A673 (cell line): ENCODE data around the gene HOXD3. TPM values are rescaled to one million over a fixed set of nuclear protein-coding genes. Genes with fewer than 3 reads are reported as not detected.
A peak's percentile ranks its signal among the peaks of the same experiment; 100 is the strongest.

Experiments used
- BruUV-seq: library from RNA; stranded (reverse); fragments of 400-500 nt; replicated peaks from 2 replicates; lab custom pipeline; 2021; lab: Mats Ljungman, UMichigan
- CTCF ChIA-PET: fragments of 300-600 bp; sonication (Branson Sonifier 250); formaldehyde crosslinking; loops from one replicate; lab custom pipeline; 2022; ENCODE audit warnings: antibody characterized with exemption; lab: Charles Lee
- POLR2A ChIA-PET: fragments of 300-600 bp; sonication (Branson Sonifier 250); formaldehyde crosslinking; loops from one replicate; lab custom pipeline; 2022; ENCODE audit warnings: antibody characterized with exemption; ENCODE audit not compliant: low non-redundant PET; lab: Charles Lee
- DNase-seq: peaks from one replicate; pipeline ENCODE4 v3.0.0-alpha.2; 2015; ENCODE audit warnings: low spot score
- H3K27ac ChIP-seq: fragments of 200-600 bp; sonication (generic); 2 replicates; pipeline ENCODE4 v1.5.1; 2016; ENCODE audit warnings: mixed run types, low read depth, mild to moderate bottlenecking, mixed read lengths, antibody characterized with exemption, low read length; ENCODE audit not compliant: poor library complexity, severe bottlenecking
- H3K27me3 ChIP-seq: fragments of 200-600 bp; sonication (generic); replicated peaks from 2 replicates; pipeline ENCODE4 v1.6.1; 2017; ENCODE audit warnings: mixed run types, low read depth, mild to moderate bottlenecking, mixed read lengths, antibody characterized with exemption, low read length; ENCODE audit not compliant: insufficient read depth, poor library complexity
- H3K36me3 ChIP-seq: fragments of 200-600 bp; sonication (generic); 2 replicates; pipeline ENCODE4 v1.6.1; 2016; ENCODE audit warnings: mixed run types, mild to moderate bottlenecking, mixed read lengths, antibody characterized with exemption, low read length; ENCODE audit not compliant: insufficient read depth, poor library complexity, severe bottlenecking
- H3K4me1 ChIP-seq: fragments of 200-600 bp; sonication (generic); 2 replicates; pipeline ENCODE4 v1.6.1; 2017; ENCODE audit warnings: mixed run types, mild to moderate bottlenecking, mixed read lengths, antibody characterized with exemption, low read length; ENCODE audit not compliant: insufficient read depth, poor library complexity, severe bottlenecking
- H3K4me3 ChIP-seq: fragments of 200-600 bp; sonication (generic); 2 replicates; pipeline ENCODE4 v1.5.1; 2016; ENCODE audit warnings: low read depth, mixed run types, mild to moderate bottlenecking, mixed read lengths, low read length; ENCODE audit not compliant: poor library complexity, severe bottlenecking
- H3K9me3 ChIP-seq: fragments of 200-600 bp; sonication (generic); 2 replicates; pipeline ENCODE4 v1.6.1; 2016; ENCODE audit warnings: mixed run types, low read depth, mild to moderate bottlenecking, mixed read lengths, antibody characterized with exemption, low read length; ENCODE audit not compliant: poor library complexity, severe bottlenecking
- CTCF ChIP-seq: fragments of 300-800, 200-600 bp; sonication (generic); conservative IDR thresholded peaks from 2 replicates; pipeline ENCODE4 v1.5.1; 2017; ENCODE audit warnings: low read depth, mild to moderate bottlenecking, antibody characterized with exemption, low read length, moderate library complexity, mixed read lengths
- EZH2 ChIP-seq: fragments of 200-600 bp; sonication (generic); IDR thresholded peaks from 2 replicates; pipeline ENCODE4 v1.6.1; 2017; ENCODE audit warnings: borderline replicate concordance, low read depth, mild to moderate bottlenecking, mixed read lengths, antibody characterized with exemption, low read length; ENCODE audit not compliant: poor library complexity, severe bottlenecking
- intact Hi-C: fragments of 100-400 bp; cut with micrococcal nuclease; formaldehyde crosslinking; loops from one replicate; pipeline ENCODE4 v1.10.0; 2022; ENCODE audit not compliant: unreplicated experiment
- total RNA-seq: library from RNA; stranded (reverse); gene quantifications from 2 replicates; pipeline ENCODE4 v1.2.3, GENCODE V29; 2021

HOXD3 gene
- total RNA-seq, 1 experiment from 2014 or later: 41.3 TPM

GRCh38 chr2:176109946-176110345 is 47.2 kb upstream of the HOXD3 start:
- intact Hi-C loops: no loop called here
- Histone ChIP-seq H3K27ac (peak overlapping the region; percentile 86), H3K4me1 (peaks cover 3% of the 10 kb centered on the region), H3K4me3 (peak overlapping the region; percentile 73), H3K36me3 (peaks cover 60% of the 10 kb centered on the region), H3K9me3 (no peaks in the 10 kb centered on the region), H3K27me3 (no peaks in the 10 kb centered on the region)
- TF ChIP-seq CTCF: no peak
- TF ChIP-seq EZH2: no peak
- no TSS peak for BruUV-seq
- no peak for DNase-seq
- POLR2A ChIA-PET: interaction anchor here (0.6 to 1.1 kb wide), 2 partner anchors 17 to 562 kb away, joined by 3 to 4 read pairs; no protein-coding TSS in a partner anchor
- CTCF ChIA-PET: interaction anchor here (0.7 to 2.4 kb wide), 5 partner anchors 12 to 1039 kb away, joined by 3 to 7 read pairs (median 4); partner anchors contain the start of gene HOXD9

- intact Hi-C loops: no loop called here
- no peak for DNase-seq
- H3K9me3 ChIP-seq: no peaks in the 10 kb centered on the region
- peak overlapping the region; percentile 88 for H3K27ac ChIP-seq
- ChIA-PET POLR2A (interaction anchor here (0.6 to 1.1 kb wide), 3 partner anchors 16 to 1250 kb away, joined by 3 to 4 read pairs (median 3); no protein-coding TSS in a partner anchor), CTCF (interaction anchor here (0.7 to 2.4 kb wide), 7 partner anchors 11 to 1038 kb away, joined by 3 to 7 read pairs (median 4); partner anchors contain the start of gene HOXD9)
- TF ChIP-seq EZH2: no peak
- no peak for TF ChIP-seq CTCF
- peaks cover 60% of the 10 kb centered on the region for H3K36me3 ChIP-seq
- no peaks in the 10 kb centered on the region for H3K27me3 ChIP-seq
- peaks cover 3% of the 10 kb centered on the region for H3K4me1 ChIP-seq
- BruUV-seq: no TSS peak
- H3K4me3 ChIP-seq: peak overlapping the region; percentile 73
Observed at GRCh38 chr2:176110415-176111308, 46.4 kb upstream of the HOXD3 start.

- TF ChIP-seq EZH2: no peak
- peak; percentile 96 for TF ChIP-seq CTCF
- Histone ChIP-seq H3K27ac (peak overlapping the region; percentile 88), H3K27me3 (no peaks in the 10 kb centered on the region), H3K4me1 (peaks cover 3% of the 10 kb centered on the region), H3K4me3 (peak overlapping the region; percentile 73), H3K9me3 (no peaks in the 10 kb centered on the region), H3K36me3 (peaks cover 61% of the 10 kb centered on the region)
- intact Hi-C loops: no loop called here
- no TSS peak for BruUV-seq
- ChIA-PET POLR2A (interaction anchor here (1.1 kb wide), 1 partner anchor 15 kb away, joined by 4 read pairs; no protein-coding TSS in a partner anchor), CTCF (interaction anchor here (0.5 to 2.4 kb wide), 6 partner anchors 11 to 543 kb away, joined by 3 to 7 read pairs (median 4); partner anchors contain the start of gene HOXD9)
- peak; percentile 91 for DNase-seq
Observed at GRCh38 chr2:176111309-176111663, 45.8 kb upstream of the HOXD3 start.
